Type B pancreatic cell (in vitro differentiated cells): ENCODE data around the gene KIF6. TPM values are rescaled to one million over a fixed set of nuclear protein-coding genes. Genes with fewer than 3 reads are reported as not detected.

Experiments used
- DNase-seq: peaks from one replicate; pipeline ENCODE4 v3.0.0; 2021; ENCODE audit warnings: mixed read lengths; ENCODE audit not compliant: unreplicated experiment; ENCODE audit errors: extremely low spot score
- H3K27ac Mint-ChIP-seq: 2 replicates; pipeline ENCODE4 v1.8.0; 2021; ENCODE audit warnings: mild to moderate bottlenecking, mixed read lengths
- H3K27me3 Mint-ChIP-seq: 2 replicates; pipeline ENCODE4 v1.8.0; 2021; ENCODE audit warnings: mixed read lengths
- H3K36me3 Mint-ChIP-seq: 2 replicates; pipeline ENCODE4 v1.8.0; 2021; ENCODE audit warnings: mixed read lengths
- H3K4me1 Mint-ChIP-seq: one replicate; pipeline ENCODE4 v1.8.0; 2021; ENCODE audit warnings: mixed read lengths; ENCODE audit not compliant: unreplicated experiment
- H3K4me3 Mint-ChIP-seq: 2 replicates; pipeline ENCODE4 v1.8.0; 2021; ENCODE audit warnings: mild to moderate bottlenecking, mixed read lengths
- H3K9me3 Mint-ChIP-seq: 2 replicates; pipeline ENCODE4 v1.8.0; 2021; ENCODE audit warnings: mixed read lengths
- CTCF ChIP-seq: fragments of 200-600 bp; sonication (generic); conservative IDR thresholded peaks from 2 replicates; pipeline ENCODE4 v1.5.0; 2021; ENCODE audit warnings: antibody characterized with exemption, mild to moderate bottlenecking
- total RNA-seq: library from RNA; stranded (reverse); gene quantifications from 2 replicates; pipeline ENCODE4 v1.2.1, GENCODE V29; 2021; ENCODE audit warnings: low replicate concordance

The KIF6 gene
- total RNA-seq, 1 donor from 2014 or later = 3.3 TPM

GRCh38 chr6:39350723-39351505 is 374.3 kb downstream of the KIF6 start:
- H3K4me3 Mint-ChIP-seq = no peak overlapping the region
- H3K9me3 Mint-ChIP-seq = no peaks in the 10 kb centered on the region
- H3K27ac Mint-ChIP-seq = no peak overlapping the region
- no peak for DNase-seq
- H3K27me3 Mint-ChIP-seq = peaks cover 4% of the 10 kb centered on the region
- TF ChIP-seq CTCF = no peak
- no peaks in the 10 kb centered on the region for H3K36me3 Mint-ChIP-seq
- H3K4me1 Mint-ChIP-seq = peaks cover 5% of the 10 kb centered on the region

- no peak for TF ChIP-seq CTCF
- no peak for DNase-seq
- Mint-ChIP-seq H3K36me3 (no peaks in the 10 kb centered on the region), H3K4me1 (peaks cover 11% of the 10 kb centered on the region), H3K9me3 (no peaks in the 10 kb centered on the region), H3K27me3 (peaks cover 4% of the 10 kb centered on the region), H3K4me3 (no peak overlapping the region), H3K27ac (no peak overlapping the region)
Observed at GRCh38 chr6:39348740-39349139, 376.5 kb downstream of the KIF6 start.

- no peaks in the 10 kb centered on the region for H3K9me3 Mint-ChIP-seq
- H3K36me3 Mint-ChIP-seq = no peaks in the 10 kb centered on the region
- H3K27ac Mint-ChIP-seq = no peak overlapping the region
- peak; percentile 90 for TF ChIP-seq CTCF
- peak; percentile 80 for DNase-seq
- H3K27me3 Mint-ChIP-seq = peaks cover 4% of the 10 kb centered on the region
- no peak overlapping the region for H3K4me3 Mint-ChIP-seq
- peaks cover 11% of the 10 kb centered on the region for H3K4me1 Mint-ChIP-seq
Observed at GRCh38 chr6:39347906-39348585, 377.2 kb downstream of the KIF6 start.

- no peak for TF ChIP-seq CTCF
- Mint-ChIP-seq H3K9me3 (no peaks in the 10 kb centered on the region), H3K27ac (no peak overlapping the region), H3K4me3 (no peak overlapping the region), H3K27me3 (peaks cover 4% of the 10 kb centered on the region), H3K36me3 (no peaks in the 10 kb centered on the region), H3K4me1 (peaks cover 11% of the 10 kb centered on the region)
- DNase-seq = no peak
Observed at GRCh38 chr6:39347206-39347605, 378.0 kb downstream of the KIF6 start.

GRCh38 chr6:39344821-39345280 is 380.4 kb downstream of the KIF6 start:
- no peaks in the 10 kb centered on the region for H3K36me3 Mint-ChIP-seq
- no peak for DNase-seq
- H3K4me3 Mint-ChIP-seq = no peak overlapping the region
- peaks cover 13% of the 10 kb centered on the region for H3K4me1 Mint-ChIP-seq
- no peak for TF ChIP-seq CTCF
- H3K27ac Mint-ChIP-seq = no peak overlapping the region
- no peaks in the 10 kb centered on the region for H3K9me3 Mint-ChIP-seq
- H3K27me3 Mint-ChIP-seq = peaks cover 4% of the 10 kb centered on the region
